NCI-H1436 treated with DMSO at 0.1 percent for 48 hours (cell line): ENCODE data around the gene PRM3.

ENCODE experiments used
- DNase-seq: peaks from one replicate; lab custom pipeline; 2025; lab: John Stamatoyannopoulos, UW

Gene PRM3

DNA sequence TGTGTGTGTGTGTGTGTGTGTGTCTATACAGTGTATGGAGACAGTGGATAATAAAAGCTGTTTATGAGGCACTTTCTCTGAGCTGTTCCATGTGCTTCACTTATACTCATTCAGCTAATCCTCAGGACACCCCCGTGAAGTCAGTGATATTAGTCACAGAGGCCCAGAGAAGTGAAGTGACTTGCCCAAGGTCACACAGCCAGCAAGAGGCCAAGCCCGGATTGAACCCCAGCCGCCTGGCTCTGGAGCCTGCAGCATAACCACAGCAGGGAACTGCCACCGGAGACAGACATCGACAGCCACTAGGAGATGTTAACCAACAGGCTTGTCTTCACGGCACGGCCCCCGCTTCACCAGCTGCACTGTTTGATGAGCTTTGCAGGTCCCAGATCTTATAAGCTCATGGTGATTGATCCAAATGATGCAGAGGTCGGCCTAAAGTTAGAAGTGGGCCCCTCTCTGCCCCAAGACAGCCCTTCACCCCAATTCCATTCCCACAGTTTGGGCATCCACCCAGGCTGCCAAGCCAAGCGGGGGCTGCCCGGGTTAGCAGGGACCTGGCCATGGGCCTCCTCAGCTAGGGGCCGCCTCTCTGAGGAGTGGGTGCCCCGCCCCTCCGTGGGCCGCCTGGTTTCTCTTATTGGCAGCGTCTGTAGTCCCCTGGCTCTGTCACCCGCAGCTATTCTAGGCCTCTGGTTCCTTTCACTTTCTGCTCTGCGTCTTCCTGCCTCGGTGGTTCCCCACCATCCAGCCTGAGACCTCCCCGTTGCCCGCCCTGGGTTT lies 48.3 kb downstream of the PRM3 start:
- no peak for DNase-seq

DNA sequence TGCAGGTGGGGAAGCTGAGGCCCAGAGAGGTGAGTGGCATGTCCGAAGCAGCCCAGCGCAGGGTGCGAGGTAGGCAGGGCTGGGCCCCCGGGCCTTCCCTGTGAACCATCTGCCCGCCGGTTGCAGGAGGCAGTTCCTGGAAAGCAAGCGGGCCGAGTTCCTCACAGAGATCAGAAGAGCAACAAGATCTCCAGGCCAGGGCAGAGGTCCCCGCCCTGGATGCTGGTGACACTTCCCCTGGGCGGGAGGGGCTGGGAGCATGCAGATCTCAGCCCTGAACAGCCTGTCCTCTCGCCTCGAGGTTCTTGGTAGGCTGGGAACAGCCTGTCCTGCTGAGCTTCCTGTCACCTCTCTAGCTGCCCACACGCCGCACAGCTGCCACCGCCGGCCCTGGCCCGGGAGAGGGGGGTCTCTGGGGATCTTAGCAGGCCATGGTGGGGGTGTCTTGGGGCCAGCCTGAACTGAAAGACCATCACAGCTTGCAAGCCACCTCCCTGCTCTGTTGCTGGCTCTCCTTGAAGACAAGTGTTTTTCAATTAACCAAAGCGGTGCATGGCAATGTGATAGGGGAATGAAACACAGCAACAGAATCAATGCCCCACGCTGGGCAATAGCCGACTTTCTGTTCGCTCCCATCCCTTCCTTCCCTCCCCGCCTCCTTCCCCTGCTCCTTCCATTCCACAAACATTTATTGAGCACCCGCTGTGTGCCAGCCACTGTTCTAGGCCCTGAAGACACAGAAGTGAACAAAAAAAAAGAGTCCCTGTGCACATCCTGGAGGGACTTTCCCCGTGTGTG lies 49.1 kb downstream of the PRM3 start:
- no peak for DNase-seq
